HG03060 (cell line): ENCODE results near the gene TCEAL5.
"Not testable (repeated sequence)": the region's sequence is repeated elsewhere in the genome, so short reads cannot be mapped to it uniquely, and the experiment has no call there.

ENCODE experiments used
- ATAC-seq: cut with Tn5 transposase; IDR thresholded peaks from one replicate; pipeline ENCODE4 v1.9.1; 2021; ENCODE audit warnings: low read depth, moderate number of reproducible peaks; ENCODE audit not compliant: unreplicated experiment

The TCEAL5 gene, protein sequence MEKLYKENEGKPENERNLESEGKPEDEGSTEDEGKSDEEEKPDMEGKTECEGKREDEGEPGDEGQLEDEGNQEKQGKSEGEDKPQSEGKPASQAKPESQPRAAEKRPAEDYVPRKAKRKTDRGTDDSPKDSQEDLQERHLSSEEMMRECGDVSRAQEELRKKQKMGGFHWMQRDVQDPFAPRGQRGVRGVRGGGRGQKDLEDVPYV

DNA sequence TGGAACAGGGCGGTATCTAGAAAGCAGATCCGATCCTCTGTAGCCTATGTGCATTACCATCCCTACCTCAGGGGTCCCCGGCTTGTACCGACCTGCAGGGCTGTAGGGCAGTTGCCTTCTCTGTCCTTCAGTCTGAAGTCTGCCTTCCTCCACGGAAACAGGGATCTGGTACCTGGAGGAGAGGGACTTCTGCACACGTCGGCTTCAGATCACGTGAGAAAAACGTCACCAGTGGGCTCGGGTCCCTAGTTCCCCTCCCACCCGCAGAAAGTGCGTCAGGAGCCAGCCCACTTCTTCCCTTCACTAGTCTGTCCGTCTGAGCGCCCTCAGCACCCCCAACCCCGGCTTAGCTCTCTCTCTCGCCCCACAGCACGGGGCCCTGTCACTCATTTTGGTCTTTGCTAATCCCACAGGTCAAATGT, at the start of gene TCEAL5:
TCEAL5 (minus strand) TSS at position 170 of the 422 bp plus-strand sequence. CDS start 2,187 bp downstream, outside the sequence.
- no peak for ATAC-seq

DNA sequence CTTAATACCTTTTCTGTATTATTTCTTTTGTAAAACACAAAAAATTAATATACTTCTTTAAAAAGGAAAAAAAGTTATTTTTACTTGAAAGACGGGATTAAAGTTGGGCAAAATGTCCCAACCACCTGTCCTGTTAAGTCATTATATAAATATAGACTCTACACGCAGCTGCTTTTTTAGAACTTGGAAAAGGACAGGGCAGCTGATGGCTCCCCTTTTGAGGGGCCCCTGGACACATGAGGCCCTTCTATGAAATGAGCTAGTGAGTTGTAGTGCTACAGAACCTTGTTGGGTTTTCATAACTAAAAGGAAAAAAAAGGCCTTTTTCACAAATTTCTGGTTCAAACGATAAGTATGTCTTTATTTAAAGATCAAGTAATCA, 34.8 kb upstream of the TCEAL5 start:
- no peak for ATAC-seq

GRCh38 chrX:103310555-103311398, 34.2 kb upstream of the TCEAL5 start, which contains the start of gene BEX2:
TSS of gene BEX2 (minus strand) at chrX:103310990. CDS start at chrX:103309976, 1,014 bp downstream.
- ATAC-seq = peak; percentile 88

GRCh38 chrX:103309860-103310554, 33.5 kb upstream of the TCEAL5 start:
- ATAC-seq = no peak

DNA sequence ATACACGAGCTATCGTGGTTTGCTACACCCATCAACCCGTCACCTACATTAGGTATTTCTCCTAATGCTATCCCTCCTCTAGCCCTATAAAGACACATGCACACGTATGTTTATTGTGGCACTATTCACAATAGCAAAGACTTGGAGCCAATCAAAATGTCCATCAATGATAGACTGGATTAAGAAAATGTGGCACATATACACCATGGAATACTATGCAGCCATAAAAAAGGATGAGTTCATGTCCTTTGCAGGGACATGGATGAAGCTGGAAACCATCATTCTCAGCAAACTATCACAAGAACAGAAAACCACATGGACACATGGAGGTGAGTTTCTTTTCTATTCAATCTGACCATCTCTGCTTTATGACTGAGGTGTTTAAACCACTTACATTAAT, 29.1 kb upstream of the TCEAL5 start:
- ATAC-seq = not testable (repeated sequence)

DNA sequence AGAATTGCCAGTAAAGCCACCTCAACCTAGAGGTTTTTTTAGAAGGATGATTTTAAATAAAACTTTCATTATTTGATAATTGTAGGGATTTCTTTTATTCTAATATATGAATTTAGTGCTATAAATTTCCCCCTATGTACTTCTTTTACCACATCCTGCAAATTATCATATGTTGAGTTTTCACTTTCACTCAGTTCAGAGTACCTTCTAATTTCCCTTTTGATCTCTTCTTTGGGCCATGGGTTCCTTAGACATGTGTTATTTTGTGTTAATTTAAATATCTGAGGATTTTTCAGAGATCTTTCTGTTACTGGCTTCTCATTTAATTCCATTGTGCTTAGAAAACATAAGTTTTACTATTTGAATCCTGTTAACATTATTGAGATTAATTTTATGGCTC, 28.2 kb upstream of the TCEAL5 start:
- ATAC-seq = no peak

GRCh38 chrX:103293118-103293517, 16.6 kb upstream of the TCEAL5 start:
- no peak for ATAC-seq

GRCh38 chrX:103279624-103280023, 3.1 kb upstream of the TCEAL5 start:
- ATAC-seq = no peak

- ATAC-seq = no peak
These were observed 493 bp downstream of the TCEAL5 start for GRCh38 chrX:103275947-103276567.

- no peak for ATAC-seq
These were observed 2.3 kb downstream of the TCEAL5 start for GRCh38 chrX:103274284-103274683.

GRCh38 chrX:103258275-103258674, 18.3 kb downstream of the TCEAL5 start:
- no peak for ATAC-seq

DNA sequence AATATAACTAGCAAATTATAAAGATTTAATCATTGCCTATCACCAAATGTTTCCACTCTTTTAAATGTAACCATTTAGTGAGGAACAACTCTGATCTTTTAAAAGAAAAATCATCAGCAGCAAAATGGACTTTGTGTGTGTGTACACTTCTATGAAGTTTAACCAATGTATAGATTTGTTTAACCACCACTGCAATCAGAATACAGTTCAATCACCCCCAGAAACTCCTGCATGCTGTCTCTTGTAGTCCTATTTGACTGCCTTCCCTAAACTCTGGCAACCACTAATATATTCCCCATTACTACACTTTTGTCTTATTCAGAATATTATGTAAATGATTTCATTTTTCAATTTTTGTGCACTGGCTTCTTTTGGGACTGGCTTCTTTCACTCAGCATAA, 19.9 kb downstream of the TCEAL5 start:
- ATAC-seq = no peak

DNA sequence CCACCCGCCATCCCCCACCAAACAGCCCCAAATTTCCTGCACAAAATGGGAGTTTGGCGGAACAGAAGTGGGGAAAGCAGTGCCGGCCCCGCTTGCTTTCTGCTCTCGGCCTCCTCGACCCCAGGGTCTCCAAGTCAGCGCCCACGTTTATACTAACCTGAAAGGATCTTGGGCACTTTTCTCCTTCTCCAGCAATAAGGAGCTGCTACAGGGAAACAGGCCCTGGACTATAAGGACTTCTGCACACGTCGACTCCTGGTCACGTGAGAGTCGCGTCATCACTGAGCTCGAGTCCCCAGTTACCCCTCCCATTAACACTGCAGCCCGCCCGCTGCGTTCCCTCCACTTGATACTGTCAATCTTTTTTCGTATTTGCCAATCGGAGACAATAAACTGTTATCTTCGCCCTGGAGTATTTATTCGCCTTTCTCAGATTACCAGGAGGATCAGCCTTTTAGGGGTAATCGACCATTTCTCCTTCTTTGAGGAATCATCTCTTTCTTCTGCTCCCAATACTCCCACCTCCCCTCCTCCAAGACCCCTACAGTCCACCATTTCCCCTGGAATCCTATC, 21.5 kb downstream of the TCEAL5 start, which contains the start of gene TCEAL8:
TCEAL8 (minus strand) TSS at position 235 of the 573 bp plus-strand sequence. CDS start 1,176 bp downstream, outside the sequence.
- peak; percentile 81 for ATAC-seq

GRCh38 chrX:103254171-103254824, 22.3 kb downstream of the TCEAL5 start:
- ATAC-seq = no peak

- no peak for ATAC-seq
These were observed 22.9 kb downstream of the TCEAL5 start for GRCh38 chrX:103253608-103254007.

GRCh38 chrX:103250977-103251376, 25.6 kb downstream of the TCEAL5 start:
- no peak for ATAC-seq

DNA sequence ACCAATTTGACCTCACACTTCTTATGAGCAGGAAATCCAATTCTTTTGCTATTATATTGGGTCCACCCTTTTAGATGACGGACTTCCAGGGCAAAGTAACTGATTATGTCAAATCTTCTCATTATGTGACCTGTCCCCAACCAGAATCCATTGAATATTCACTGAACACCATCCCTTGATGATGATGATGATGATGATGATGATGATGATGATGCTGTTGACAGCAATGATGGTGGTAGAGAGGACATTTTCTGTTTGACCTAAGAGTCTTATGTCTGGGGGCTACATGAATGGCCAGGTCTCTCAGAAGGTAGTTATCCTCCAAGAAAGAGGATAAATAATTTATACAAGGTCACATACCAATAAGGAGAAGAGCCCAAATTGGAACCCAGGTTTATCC, 26.7 kb downstream of the TCEAL5 start:
- ATAC-seq = no peak

DNA sequence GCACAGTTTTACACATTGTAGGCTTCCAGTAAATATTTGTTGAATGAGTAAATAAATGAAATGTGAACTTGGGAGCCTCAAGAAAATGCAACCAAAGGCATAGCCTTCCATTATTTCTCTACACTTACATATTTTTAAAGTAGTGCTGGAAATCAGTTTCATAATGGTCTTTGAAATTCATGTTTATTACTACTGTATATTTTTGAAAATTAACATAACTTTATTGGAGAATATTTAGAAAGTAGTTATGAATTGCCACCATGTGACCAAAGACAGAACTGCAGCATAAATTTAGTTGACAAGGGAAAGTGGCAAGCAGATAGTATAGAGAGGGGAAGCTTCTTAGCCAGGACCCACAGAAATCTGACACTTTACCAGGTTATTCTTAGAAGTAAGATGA, 28.0 kb downstream of the TCEAL5 start:
- ATAC-seq = no peak

DNA sequence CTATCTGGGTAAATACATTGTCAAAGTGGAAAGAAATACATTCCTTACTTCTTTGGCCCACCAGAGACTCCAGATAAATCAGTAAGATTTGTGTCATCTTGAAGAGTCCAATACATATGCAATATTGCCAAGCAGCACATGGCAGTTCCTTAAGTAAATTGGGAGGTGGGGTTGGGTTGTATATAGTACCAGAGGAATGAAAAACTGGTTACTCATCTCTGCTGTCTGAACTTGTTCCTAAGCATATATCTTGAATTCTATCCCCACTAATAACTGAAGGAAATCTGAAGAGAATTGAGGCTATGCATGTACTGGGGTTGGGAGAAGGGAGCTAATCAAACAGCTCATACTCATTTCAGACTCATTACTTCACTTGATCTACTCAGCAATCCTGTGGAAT, 36.4 kb downstream of the TCEAL5 start:
- no peak for ATAC-seq

- ATAC-seq = no peak
These were observed 40.3 kb downstream of the TCEAL5 start for GRCh38 chrX:103236296-103236695.
